B cell (primary cell): ENCODE measurements around the gene MMP24. TPM values are rescaled to one million over a fixed set of nuclear protein-coding genes. Genes with fewer than 3 reads are reported as not detected.

Experiments
- ATAC-seq: fragments of 200-7000 bp; cut with Tn5 transposase; one replicate; pipeline ENCODE4 v1.10.0; 2021; ENCODE audit warnings: low read depth, mild to moderate bottlenecking, moderate number of reproducible peaks, moderate library complexity
- CTCF ChIA-PET: fragments of 350-600 bp; sonication (Branson Sonifier 250); formaldehyde crosslinking; loops from one replicate; lab custom pipeline; 2021; ENCODE audit warnings: antibody characterized with exemption, inconsistent platforms; lab: Charles Lee
- POLR2A ChIA-PET: fragments of 350-600 bp; sonication (Branson Sonifier 250); formaldehyde crosslinking; loops from one replicate; lab custom pipeline; 2021; ENCODE audit warnings: antibody characterized with exemption; lab: Charles Lee
- DNase-seq: peaks from one replicate; pipeline ENCODE4 v3.0.0; 2013
- H2AFZ ChIP-seq: 2 replicates; pipeline ENCODE4 v1.6.1; 2012; ENCODE audit warnings: mild to moderate bottlenecking, low read depth, low read length; ENCODE audit not compliant: insufficient read depth, poor library complexity, severe bottlenecking
- H3K27ac ChIP-seq, 2 donors: 1 replicate in 1 of 2; 2 replicates in 1 of 2; pipeline ENCODE4 v1.5.1; 2012 to 2013; ENCODE audit warnings: low read length in 2 of 2, mild to moderate bottlenecking in 2 of 2, moderate library complexity in 1 of 2
- H3K27me3 ChIP-seq, 4 experiments: fragments of 200-600 bp in 1 of 4; sonication (generic) in 1 of 4; replicated peaks in 1 of 4; 1 replicate in 2 of 4; 2 replicates in 2 of 4; pipeline versions ENCODE4 v1.6.1 to v1.7.0; 2013 to 2016; ENCODE audit warnings: low read length in 3 of 4, mild to moderate bottlenecking in 2 of 4, mixed read lengths in 1 of 4, moderate library complexity in 1 of 4; ENCODE audit not compliant: insufficient read depth in 4 of 4, control insufficient read depth in 3 of 4; ENCODE audit errors: control extremely low read depth in 1 of 4
- H3K36me3 ChIP-seq, 2 experiments: replicated peaks in 1 of 2; 1 replicate in 1 of 2; 2 replicates in 1 of 2; pipeline versions ENCODE4 v1.6.1 to v1.7.1; 2013; ENCODE audit warnings: low read length in 1 of 2; ENCODE audit not compliant: insufficient read depth in 2 of 2, control insufficient read depth in 1 of 2; ENCODE audit errors: control extremely low read depth in 1 of 2, extremely low read depth in 1 of 2
- H3K4me1 ChIP-seq, 2 donors: fragments of 200-600 bp in 1 of 2; sonication (generic) in 1 of 2; 1 replicate in 1 of 2; 2 replicates in 1 of 2; pipeline versions ENCODE4 v1.5.1 to v1.6.1; 2013 to 2017; ENCODE audit warnings: low read length in 2 of 2; ENCODE audit not compliant: control insufficient read depth in 2 of 2, insufficient read depth in 2 of 2
- H3K4me2 ChIP-seq: replicated peaks from 2 replicates; pipeline ENCODE3; 2012; ENCODE audit warnings: mild to moderate bottlenecking, low read depth, low read length; ENCODE audit not compliant: poor library complexity, severe bottlenecking
- H3K4me3 ChIP-seq, 5 experiments: fragments of 200-600 bp in 1 of 5; sonication (generic) in 1 of 5; 1 replicate in 3 of 5; 2 replicates in 2 of 5; pipeline versions ENCODE4 v1.5.1 to v1.7.0; 2011 to 2016; ENCODE audit warnings: low read length in 4 of 5, mild to moderate bottlenecking in 4 of 5, low read depth in 2 of 5, control low read depth in 1 of 5, moderate library complexity in 1 of 5; ENCODE audit not compliant: insufficient read depth in 1 of 5; ENCODE audit errors: control extremely low read depth in 1 of 5, extremely low read depth in 1 of 5
- H3K79me2 ChIP-seq: fragments of 200-600 bp; sonication (generic); one replicate; pipeline ENCODE4 v1.6.0; 2016; ENCODE audit warnings: low read length; ENCODE audit not compliant: control insufficient read depth, insufficient read depth
- H3K9ac ChIP-seq: fragments of 200-600 bp; sonication (generic); 2 replicates; pipeline ENCODE4 v1.6.1; 2017; ENCODE audit warnings: mild to moderate bottlenecking, low read length, moderate library complexity
- H3K9me3 ChIP-seq, 3 donors: one replicate each; pipeline versions ENCODE4 v1.6.1 to v1.7.1; 2013; ENCODE audit warnings: low read length in 2 of 3; ENCODE audit not compliant: control insufficient read depth in 2 of 3, insufficient read depth in 1 of 3; ENCODE audit errors: control extremely low read depth in 1 of 3
- H4K20me1 ChIP-seq: 2 replicates; pipeline ENCODE4 v1.6.0; 2012; ENCODE audit warnings: mild to moderate bottlenecking, low read length; ENCODE audit not compliant: insufficient read depth, control insufficient read depth, poor library complexity, severe bottlenecking
- H3K27ac Mint-ChIP-seq: one replicate; pipeline ENCODE4 v1.8.0; 2021; ENCODE audit warnings: mixed read lengths
- H3K27me3 Mint-ChIP-seq: one replicate; pipeline ENCODE4 v1.8.0; 2021; ENCODE audit warnings: mixed read lengths
- H3K4me1 Mint-ChIP-seq: one replicate; pipeline ENCODE4 v1.8.0; 2021; ENCODE audit warnings: mixed read lengths
- H3K4me3 Mint-ChIP-seq: one replicate; pipeline ENCODE4 v1.8.0; 2021; ENCODE audit warnings: mixed read lengths
- H3K9me3 Mint-ChIP-seq: one replicate; pipeline ENCODE4 v1.8.0; 2022; ENCODE audit warnings: mixed read lengths; ENCODE audit not compliant: insufficient read depth
- CTCF ChIP-seq: fragments of 200-600 bp; IDR thresholded peaks from one replicate; pipeline ENCODE4 v1.8.0; 2022; ENCODE audit warnings: antibody characterized with exemption, mild to moderate bottlenecking
- EZH2 ChIP-seq: IDR thresholded peaks from 2 replicates; pipeline ENCODE4 v1.6.1; 2012; ENCODE audit warnings: borderline replicate concordance, low read depth, mild to moderate bottlenecking, moderate library complexity, low read length; ENCODE audit not compliant: insufficient read depth, poor library complexity, severe bottlenecking
- WGBS: methylation state at CpG from one replicate; pipeline ENCODE4 v1.1.5; 2013; ENCODE audit warnings: missing lambda C conversion rate; ENCODE audit not compliant: insufficient coverage; 5-methylcytosine and 5-hydroxymethylcytosine counted together
- intact Hi-C: fragments of 100-400 bp; cut with micrococcal nuclease; formaldehyde crosslinking; loops from one replicate; pipeline ENCODE4 v1.10.0; 2022
- polyA plus RNA-seq: library from polyadenylated mRNA; depleted of rRNA; stranded (reverse); fragments of >200 nt; gene quantifications from 2 replicates; pipeline ENCODE4 v1.2.3, GENCODE V29; 2012
- total RNA-seq, 2 donors: library from RNA; stranded (reverse); fragments of 120-200 nt in 1 of 2; gene quantifications; 1 replicate in 1 of 2; 2 replicates in 1 of 2; pipeline versions ENCODE4 v1.2.3 to v1.2.4, GENCODE V29; 2013 to 2022

Gene MMP24
- total and polyA plus RNA-seq, 2 donors (not counting 1 experiment from before 2014, with no cell fraction given): not detected

- Mint-ChIP-seq H3K9me3 (no peaks in the 10 kb centered on the region), H3K4me1 (peaks cover 32% of the 10 kb centered on the region), H3K4me3 (peak within 1 kb of the TSS; percentile 95), H3K27me3 (no peaks in the 10 kb centered on the region), H3K27ac (peak within 1 kb of the TSS; percentile 96)
- H2AFZ ChIP-seq: peak within 1 kb of the TSS; percentile 99
- DNase-seq (peak; percentile 83), ATAC-seq (peak; percentile 92)
- intact Hi-C loops: loop anchor here (1.0 to 5.0 kb wide), 6 partner anchors 127 to 982 kb away; partner anchors contain the start of genes AHCY, EDEM2, ERGIC3 and SCAND1
- 1% methylated on average over 53 of the region's 61 CpGs for WGBS
- no peaks in the 10 kb centered on the region for H3K27me3 ChIP-seq
- H3K36me3 ChIP-seq: peaks cover 3 to 20% of the 10 kb centered on the region in 2 experiments
- peak within 1 kb of the TSS; percentile 96 for H3K9ac ChIP-seq
- peak within 1 kb of the TSS; percentile 59 to 97 (median 93) for H3K4me3 ChIP-seq
- H4K20me1 ChIP-seq: peaks cover 14% of the 10 kb centered on the region
- peaks cover 35% of the 10 kb centered on the region for H3K79me2 ChIP-seq
- POLR2A ChIA-PET: interaction anchor here (0.6 to 1.6 kb wide), 5 partner anchors 19 to 1290 kb away, joined by 3 to 9 read pairs (median 4); partner anchors contain the start of genes RALY, RBM39, SCAND1 and TRPC4AP
- H3K27ac ChIP-seq: peak within 1 kb of the TSS; percentile 71 to 90
- no peaks in the 10 kb centered on the region for H3K9me3 ChIP-seq
- H3K4me1 ChIP-seq: peaks cover 13 to 19% of the 10 kb centered on the region in 2 donors
- CTCF ChIA-PET: interaction anchor here (0.9 to 2.1 kb wide), 4 partner anchors 16 to 140 kb away, joined by 3 to 6 read pairs (median 4); no protein-coding TSS in a partner anchor
- peak within 1 kb of the TSS; percentile 95 for H3K4me2 ChIP-seq
- TF ChIP-seq EZH2 (no peak), CTCF (no peak)
These were observed 57.9 kb downstream of the MMP24 start, which contains the start of gene EIF6 for GRCh38 chr20:35284267-35284991. EIF6 (minus strand) TSS chr20:35284772; CDS start chr20:35284487, 285 bp downstream.
